Right cardiac atrium (tissue), 5 donors: Measurements from ENCODE around the gene CAPN14. TPM values are rescaled to one million over a fixed set of nuclear protein-coding genes. Genes with fewer than 3 reads are reported as not detected.
"Not testable (repeated sequence)": the region's sequence is repeated elsewhere in the genome, so short reads cannot be mapped to it uniquely, and the experiment has no call there.

ENCODE experiments used
- ATAC-seq, 2 donors: fragments of 200-7000 bp; cut with Tn5 transposase; one replicate each; pipeline versions ENCODE4 v1.8.0 to v1.9.1; 2020; ENCODE audit warnings: moderate library complexity in 2 of 2, mild to moderate bottlenecking in 1 of 2
- DNase-seq, 3 donors: peaks; one replicate each; pipeline ENCODE4 v3.0.0-alpha.2; 2020
- H3K27ac ChIP-seq: one replicate; pipeline ENCODE4 v1.5.1; 2013; ENCODE audit warnings: mild to moderate bottlenecking, low read length, control low read depth, moderate library complexity
- H3K27me3 ChIP-seq: one replicate; pipeline ENCODE4 v1.6.1; 2013; ENCODE audit not compliant: control insufficient read depth, insufficient read depth
- H3K4me1 ChIP-seq: one replicate; pipeline ENCODE4 v1.6.1; 2013; ENCODE audit warnings: low read length; ENCODE audit not compliant: control insufficient read depth, insufficient read depth
- H3K4me3 ChIP-seq: one replicate; pipeline ENCODE4 v1.5.1; 2013; ENCODE audit warnings: low read length, control low read depth
- H3K9me3 ChIP-seq: one replicate; pipeline ENCODE4 v1.6.1; 2013; ENCODE audit warnings: low read length; ENCODE audit not compliant: control insufficient read depth
- WGBS: extraction: QIAGEN DNeasy Blood & Tissue Kit; methylation state at CpG from one replicate; pipeline ENCODE4 v1.1.7; 2013; 5-methylcytosine and 5-hydroxymethylcytosine counted together
- intact Hi-C, 4 donors: fragments of 100-400 bp; cut with DNase I; formaldehyde crosslinking; loops; one replicate each; pipeline versions ENCODE4 v1.11.0 to v1.14.0; 2022 to 2023
- polyA plus RNA-seq: library from polyadenylated mRNA; stranded (reverse); fragments of 200-250 nt; gene quantifications from one replicate; pipeline ENCODE4 v1.2.3, GENCODE V29; 2013
- total RNA-seq, 4 donors: library from RNA; stranded (reverse); fragmentation: NEBNext Ultra II Directional; extraction: Animal tissue kit (Norgen Biotek cat#: 25700); gene quantifications; one replicate each; pipeline ENCODE4 v1.2.1, GENCODE V29; 2021
- donor health status: healthy with polysubstance abuse.
- donor health status: DM: no; HTN: yes; CAD: no.
- donor health status: DM: no; HTN: no; CAD: no.
- donor health status: DM: no; HTN: yes; CAD: no; lungs with severe emphysema.
- donor health status: DM: yes; HTN: yes; CAD: no.

The CAPN14 gene
- total and polyA plus RNA-seq, 5 donors, result 0.07 to 0.18 (median 0.09) TPM

DNA sequence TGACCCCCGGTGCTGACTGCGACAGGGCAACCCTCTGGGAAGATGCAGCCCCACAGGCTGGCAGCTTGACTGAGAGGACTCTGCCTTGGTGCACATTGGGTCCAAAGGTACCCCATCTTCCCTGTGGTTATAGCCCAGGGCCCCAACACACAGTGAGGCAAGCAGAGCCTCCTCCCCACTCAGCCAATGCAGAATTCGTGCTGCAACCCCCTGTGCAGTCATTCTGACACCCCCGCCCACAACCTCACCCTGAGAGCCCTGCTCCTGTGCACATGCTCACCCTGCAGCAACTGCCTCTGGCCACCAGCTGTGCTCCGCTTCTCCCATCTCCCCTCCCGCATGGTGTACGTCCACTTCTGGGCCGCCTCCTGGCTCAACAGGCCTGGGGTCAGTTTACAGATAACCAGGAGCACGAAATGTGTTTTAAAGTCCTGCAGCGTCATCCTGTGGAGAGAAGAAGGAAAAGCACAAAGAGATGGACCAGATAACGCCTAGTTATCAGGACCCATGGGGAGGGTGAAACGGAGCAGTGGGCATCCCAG lies 24.4 kb downstream of the CAPN14 start:
- H3K27ac ChIP-seq, result no peak overlapping the region
- H3K27me3 ChIP-seq, result no peaks in the 10 kb centered on the region
- DNase-seq (no peak), ATAC-seq (no peak)
- WGBS, result 90% methylated on average over 12 of the region's 12 CpGs
- no peak overlapping the region for H3K4me3 ChIP-seq
- H3K9me3 ChIP-seq, result no peaks in the 10 kb centered on the region
- intact Hi-C loops, result no loop called here
- no peaks in the 10 kb centered on the region for H3K4me1 ChIP-seq

DNA sequence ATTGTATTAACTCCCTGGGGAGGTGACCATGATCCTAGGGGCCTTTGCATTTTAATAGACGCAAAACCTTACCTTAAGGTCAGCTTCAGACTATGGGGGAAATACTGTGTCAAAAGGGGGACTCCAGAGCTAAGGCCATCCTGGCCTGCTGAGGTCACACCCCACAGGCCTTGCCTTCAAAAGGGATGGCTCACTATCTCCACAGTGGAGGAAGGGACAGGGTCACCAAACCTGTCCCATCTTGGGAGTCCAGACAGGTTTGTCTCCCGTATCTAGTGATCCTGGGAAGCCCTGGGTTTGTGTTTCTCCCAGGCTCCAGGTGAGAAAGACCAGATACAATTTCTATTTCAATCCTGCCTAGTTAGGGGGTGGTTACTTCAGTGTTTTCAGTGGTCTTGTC lies 24.9 kb downstream of the CAPN14 start:
- Histone ChIP-seq H3K4me1 (no peaks in the 10 kb centered on the region), H3K27me3 (no peaks in the 10 kb centered on the region), H3K9me3 (no peaks in the 10 kb centered on the region), H3K27ac (no peak overlapping the region), H3K4me3 (no peak overlapping the region)
- intact Hi-C loops, result no loop called here
- ATAC-seq, result no peak
- 98% methylated on average over 2 of the region's 2 CpGs for WGBS
- DNase-seq, result no peak

DNA sequence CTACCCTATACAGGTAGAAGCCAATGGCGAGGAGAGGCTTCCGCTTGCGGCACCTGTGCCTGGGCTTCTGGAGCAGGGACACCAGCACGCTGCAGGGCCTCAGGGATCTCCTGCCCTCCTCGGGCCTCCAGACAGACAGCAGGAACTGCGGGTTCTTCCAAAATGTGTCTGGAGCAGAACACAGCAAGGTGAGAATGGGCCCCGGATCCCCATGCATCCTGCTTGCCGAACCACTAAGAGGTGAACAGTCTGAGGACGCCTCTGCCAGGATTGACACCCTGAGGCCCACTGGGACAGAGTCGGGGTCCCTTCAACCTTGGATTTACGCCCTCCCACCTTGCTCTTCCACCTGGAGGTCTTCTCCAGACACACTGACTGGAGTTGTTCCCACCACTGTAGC lies 25.4 kb downstream of the CAPN14 start:
- Histone ChIP-seq H3K27me3 (no peaks in the 10 kb centered on the region), H3K4me1 (no peaks in the 10 kb centered on the region), H3K4me3 (no peak overlapping the region), H3K9me3 (no peaks in the 10 kb centered on the region), H3K27ac (no peak overlapping the region)
- no peak for ATAC-seq
- 92% methylated on average over 11 of the region's 11 CpGs for WGBS
- no peak for DNase-seq
- intact Hi-C loops, result no loop called here

DNA sequence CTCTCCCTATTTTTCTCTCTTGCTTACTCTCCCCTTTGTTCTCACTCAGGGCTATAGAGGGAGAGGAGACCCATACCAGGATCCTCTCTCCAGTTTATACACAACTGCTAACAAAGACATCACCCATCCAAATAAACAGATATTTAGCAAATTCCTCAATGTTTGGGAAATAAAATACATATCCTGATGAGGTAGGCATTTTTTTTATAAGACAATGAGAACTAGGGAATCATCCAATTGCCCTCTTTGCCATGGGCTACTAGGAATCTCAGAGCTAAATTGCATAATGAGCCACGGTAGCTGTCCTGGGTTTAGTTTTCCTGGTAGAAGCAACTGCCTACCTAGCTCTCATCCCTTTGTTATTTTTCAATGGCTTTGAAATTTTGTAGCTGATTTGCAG lies 27.1 kb downstream of the CAPN14 start:
- no peak for ATAC-seq

DNA sequence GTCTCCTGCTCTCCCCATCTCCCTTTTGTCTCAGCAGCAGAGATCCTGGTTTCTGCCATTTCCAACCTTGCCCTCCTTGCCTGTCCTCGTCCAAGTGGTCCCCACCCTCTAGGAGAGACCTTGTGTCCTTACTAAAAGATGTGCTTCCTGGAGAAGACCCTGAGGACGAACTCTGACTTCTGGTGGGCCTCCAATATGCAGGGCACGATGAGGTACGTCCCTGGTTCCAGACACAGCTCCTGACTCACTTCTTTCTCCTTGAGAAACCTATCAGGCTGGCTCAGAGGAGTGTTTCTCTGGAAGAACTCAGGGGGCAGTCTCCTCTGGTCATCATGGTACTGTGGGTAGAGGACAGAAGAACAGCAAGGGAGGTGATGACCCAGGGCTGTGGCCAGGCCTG lies 28.2 kb downstream of the CAPN14 start:
- Histone ChIP-seq H3K9me3 (no peaks in the 10 kb centered on the region), H3K27me3 (no peaks in the 10 kb centered on the region), H3K4me1 (no peaks in the 10 kb centered on the region), H3K27ac (no peak overlapping the region), H3K4me3 (no peak overlapping the region)
- no peak for DNase-seq
- WGBS, result 85% methylated on average over 4 of the region's 4 CpGs
- ATAC-seq, result no peak
- intact Hi-C loops, result no loop called here

More for the DNA sequence above, 27.1 kb downstream of the CAPN14 start:
- Histone ChIP-seq H3K9me3 (no peaks in the 10 kb centered on the region), H3K4me1 (no peaks in the 10 kb centered on the region), H3K27ac (no peak overlapping the region), H3K27me3 (no peaks in the 10 kb centered on the region), H3K4me3 (no peak overlapping the region)
- intact Hi-C loops, result no loop called here
- 85% methylated on average over 1 of the region's 1 CpG for WGBS
- no peak for DNase-seq

DNA sequence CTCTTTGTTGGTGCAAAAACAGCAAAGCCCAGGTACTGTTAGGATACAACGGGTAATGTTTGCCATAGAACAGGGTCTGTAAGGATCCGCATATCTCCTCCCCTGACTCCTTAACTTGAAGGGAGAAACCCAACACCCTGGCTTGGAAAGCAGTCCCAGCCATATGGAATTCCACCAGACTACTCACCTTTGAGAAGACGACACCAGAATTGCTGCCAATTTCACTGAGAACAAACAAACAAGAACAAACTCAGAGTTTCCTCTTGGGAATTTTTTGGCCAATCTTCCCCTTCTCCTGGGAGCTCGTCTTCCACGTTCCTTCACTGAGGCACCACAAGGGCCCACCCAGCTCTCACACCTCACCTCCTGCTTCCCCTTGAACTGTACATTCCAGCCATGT lies 29.2 kb downstream of the CAPN14 start:
- DNase-seq, result no peak
- no peak overlapping the region for H3K27ac ChIP-seq
- H3K4me1 ChIP-seq, result no peaks in the 10 kb centered on the region
- no peak for ATAC-seq
- intact Hi-C loops, result no loop called here
- no peaks in the 10 kb centered on the region for H3K9me3 ChIP-seq
- H3K27me3 ChIP-seq, result no peaks in the 10 kb centered on the region
- no peak overlapping the region for H3K4me3 ChIP-seq
- 80% methylated on average over 5 of the region's 5 CpGs for WGBS

DNA sequence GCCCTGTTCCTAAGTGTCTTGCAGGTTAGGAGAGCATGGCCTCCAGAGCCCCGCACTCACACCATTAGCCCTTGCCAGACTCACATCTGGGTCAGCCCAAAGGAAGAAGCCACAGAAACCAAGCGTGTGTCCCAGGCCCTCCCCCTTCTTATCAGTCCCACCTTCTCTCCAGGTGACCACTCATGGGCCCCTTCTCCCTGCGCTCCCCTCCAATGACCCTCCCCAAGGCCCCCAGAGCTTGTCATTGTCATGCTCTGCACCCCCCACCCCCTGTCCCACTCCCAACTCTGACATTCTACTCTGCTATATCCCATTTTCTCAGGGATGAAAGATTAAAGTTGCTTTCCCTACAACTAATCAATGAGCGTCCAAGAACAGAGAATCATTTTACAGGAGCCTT lies 30.1 kb downstream of the CAPN14 start:
- H3K27me3 ChIP-seq, result no peaks in the 10 kb centered on the region
- ATAC-seq (no peak), DNase-seq (no peak)
- H3K4me1 ChIP-seq, result no peaks in the 10 kb centered on the region
- no peak overlapping the region for H3K27ac ChIP-seq
- 91% methylated on average over 4 of the region's 4 CpGs for WGBS
- intact Hi-C loops, result no loop called here
- H3K9me3 ChIP-seq, result no peaks in the 10 kb centered on the region
- H3K4me3 ChIP-seq, result no peak overlapping the region

DNA sequence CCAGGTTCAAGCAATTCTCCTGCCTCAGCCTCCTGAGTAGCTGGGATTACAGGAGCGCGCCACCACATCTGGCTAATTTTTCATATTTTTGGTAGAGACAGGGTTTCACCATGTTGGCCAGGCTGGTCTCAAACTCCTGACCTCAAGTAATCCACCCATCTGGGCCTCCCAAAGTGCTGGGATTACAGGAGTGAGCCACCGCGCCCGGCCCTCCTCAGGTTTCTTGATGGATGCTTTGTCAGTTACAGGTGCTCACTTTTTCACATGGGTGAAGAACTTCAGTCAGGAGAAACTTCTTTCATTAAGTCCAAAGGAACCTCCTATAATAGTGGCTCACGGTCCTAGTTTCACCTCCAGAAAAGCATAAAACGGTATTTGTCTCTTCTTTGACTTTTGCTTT lies 33.3 kb downstream of the CAPN14 start:
- H3K9me3 ChIP-seq, H3K27me3 ChIP-seq, DNase-seq, H3K4me1 ChIP-seq, H3K4me3 ChIP-seq, H3K27ac ChIP-seq, intact Hi-C loops, ATAC-seq: not testable (repeated sequence)
- WGBS, result 99% methylated on average over 7 of the region's 7 CpGs

DNA sequence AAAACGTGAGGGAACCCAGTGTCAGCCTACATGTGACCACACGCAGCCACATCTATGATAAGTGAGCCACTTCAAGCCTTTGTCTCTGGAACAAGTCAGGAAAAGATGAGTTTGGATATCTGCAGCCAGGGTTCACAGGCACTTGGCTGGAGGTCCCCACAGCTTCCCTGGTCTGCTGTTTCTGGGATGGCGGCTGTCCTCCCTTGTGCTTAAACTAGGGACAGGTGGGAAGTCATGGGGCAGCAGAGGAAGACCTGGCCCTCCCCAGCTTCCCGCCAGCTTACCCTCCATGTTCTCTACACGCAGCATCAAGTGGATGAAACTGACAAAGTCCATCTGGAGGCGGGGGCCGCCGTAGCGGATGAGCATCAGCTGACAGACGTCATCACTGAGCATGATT lies 40.6 kb downstream of the CAPN14 start:
- WGBS, result 71% methylated on average over 10 of the region's 10 CpGs
- no peaks in the 10 kb centered on the region for H3K27me3 ChIP-seq
- no peaks in the 10 kb centered on the region for H3K4me1 ChIP-seq
- H3K4me3 ChIP-seq, result no peak overlapping the region
- no peak overlapping the region for H3K27ac ChIP-seq
- ATAC-seq (no peak), DNase-seq (peak in 1 of 3 donors; percentile 23)
- H3K9me3 ChIP-seq, result no peaks in the 10 kb centered on the region
- intact Hi-C loops, result loop anchor here in 3 of 4 donors (10.0 kb wide), 1 partner anchor 158 kb away; no protein-coding TSS in a partner anchor

DNA sequence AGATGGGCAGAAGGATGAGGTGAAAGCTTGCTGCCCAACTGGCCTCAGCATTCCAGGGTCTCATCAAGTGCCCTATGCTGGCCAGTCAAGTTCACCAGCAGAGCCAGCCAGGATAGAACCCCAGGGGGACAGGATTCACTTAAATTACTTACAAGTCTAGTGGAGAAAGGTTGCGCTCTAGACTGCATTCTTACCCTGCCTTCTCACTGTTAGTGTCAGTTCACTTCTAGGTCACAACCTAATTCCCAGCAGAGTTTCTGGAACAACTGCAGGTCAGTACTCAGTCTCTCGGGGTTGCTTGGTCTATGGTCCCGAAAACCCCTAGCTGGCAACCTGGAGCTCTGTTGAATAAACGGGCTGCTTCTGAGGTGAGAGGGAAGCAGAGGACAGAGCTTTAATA lies 46.2 kb downstream of the CAPN14 start:
- Histone ChIP-seq H3K27me3 (no peaks in the 10 kb centered on the region), H3K4me1 (no peaks in the 10 kb centered on the region), H3K9me3 (no peaks in the 10 kb centered on the region), H3K4me3 (no peak overlapping the region), H3K27ac (no peak overlapping the region)
- no peak for DNase-seq
- WGBS, result 90% methylated on average over 4 of the region's 4 CpGs
- intact Hi-C loops, result loop anchor here (2.0 to 10.0 kb wide), 3 partner anchors 164 to 456 kb away; no protein-coding TSS in a partner anchor
- no peak for ATAC-seq

DNA sequence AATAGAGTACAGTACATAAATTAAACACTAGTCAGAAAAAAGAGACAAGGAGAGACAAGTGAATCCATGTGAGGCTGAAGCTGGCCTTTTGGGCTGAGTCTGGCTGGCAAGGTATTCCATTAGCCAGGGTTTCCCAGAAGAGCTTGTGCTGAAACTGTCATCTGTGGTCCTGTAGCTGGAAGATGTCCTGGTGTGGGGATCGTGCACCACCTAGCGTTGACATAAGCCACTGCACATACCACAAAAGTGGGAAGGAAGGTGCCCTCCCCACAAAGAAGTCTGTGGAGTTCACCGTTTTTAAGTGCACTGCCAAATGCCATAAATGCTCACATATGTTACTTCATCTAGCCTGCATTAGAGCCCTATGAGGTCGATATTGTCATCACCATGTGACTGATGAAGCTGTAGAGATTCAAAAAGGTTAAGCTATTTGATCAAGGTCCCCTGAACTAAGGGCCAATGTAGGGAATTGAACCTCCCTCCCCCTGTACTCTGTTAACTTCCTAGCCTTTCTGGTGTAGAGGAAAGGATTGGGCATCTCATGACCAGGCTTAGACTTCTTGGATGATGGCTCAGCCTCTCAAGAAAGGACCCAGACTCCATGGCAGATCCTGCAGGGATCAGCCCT lies 47.1 kb downstream of the CAPN14 start:
- Histone ChIP-seq H3K27me3 (no peaks in the 10 kb centered on the region), H3K4me3 (no peak overlapping the region), H3K27ac (no peak overlapping the region), H3K9me3 (no peaks in the 10 kb centered on the region), H3K4me1 (no peaks in the 10 kb centered on the region)
- under 1% methylated on average over 4 of the region's 4 CpGs for WGBS
- intact Hi-C loops, result loop anchor here (2.0 to 10.0 kb wide), 3 partner anchors 165 to 455 kb away; no protein-coding TSS in a partner anchor
- peak; percentile 75 to 85 for ATAC-seq
- peak in 2 of 3 donors; percentile 47 to 62 for DNase-seq
